WTC11 (cell line): Measurements from ENCODE around the gene TMEM174. TPM values are rescaled to one million over a fixed set of nuclear protein-coding genes. Genes with fewer than 3 reads are reported as not detected.

Experiments
- ATAC-seq: fragments of 200-7000 bp; cut with Tn5 transposase; 2 replicates; pipeline ENCODE4 v1.10.0; 2021; ENCODE audit warnings: mild to moderate bottlenecking, moderate library complexity
- CTCF ChIA-PET: fragments of 300-600 bp; sonication (Branson Sonifier 250); formaldehyde crosslinking; loops from one replicate; lab custom pipeline; 2021; ENCODE audit warnings: antibody characterized with exemption; lab: Charles Lee
- POLR2A ChIA-PET: fragments of 350-600 bp; sonication (Branson Sonifier 250); formaldehyde crosslinking; loops from one replicate; lab custom pipeline; 2021; ENCODE audit warnings: antibody characterized with exemption; lab: Charles Lee
- DNase-seq: peaks from one replicate; pipeline ENCODE4 v3.0.0; 2021; ENCODE audit warnings: low spot score
- H3K27ac Mint-ChIP-seq: 2 replicates; pipeline ENCODE4 v1.8.0; 2021; ENCODE audit warnings: mixed read lengths
- H3K27me3 Mint-ChIP-seq: 2 replicates; pipeline ENCODE4 v1.8.0; 2021; ENCODE audit warnings: low read depth, mild to moderate bottlenecking, moderate library complexity, mixed read lengths
- H3K36me3 Mint-ChIP-seq: 2 replicates; pipeline ENCODE4 v1.8.0; 2021; ENCODE audit warnings: mixed read lengths
- H3K4me1 Mint-ChIP-seq: 2 replicates; pipeline ENCODE4 v1.8.0; 2022; ENCODE audit warnings: mixed read lengths
- H3K4me3 Mint-ChIP-seq: 2 replicates; pipeline ENCODE4 v1.8.0; 2021; ENCODE audit warnings: mild to moderate bottlenecking, moderate library complexity, mixed read lengths
- H3K9me3 Mint-ChIP-seq: 2 replicates; pipeline ENCODE4 v1.8.0; 2021; ENCODE audit warnings: mixed read lengths
- ATF1 ChIP-seq: sonication (generic); formaldehyde crosslinking; IDR thresholded peaks from 2 replicates; pipeline ENCODE4 v1.8.1; 2023; ENCODE audit warnings: mild to moderate bottlenecking, moderate library complexity, missing genetic modification reagents
- CREM ChIP-seq: sonication (generic); formaldehyde crosslinking; IDR thresholded peaks from 2 replicates; pipeline ENCODE4 v1.8.1; 2022; ENCODE audit warnings: mild to moderate bottlenecking, missing genetic modification reagents, moderate library complexity
- EMX1 ChIP-seq: fragments of 250-450 bp; sonication (Bioruptor Pico); IDR thresholded peaks from 2 replicates; pipeline ENCODE4 v1.8.0; 2021; ENCODE audit warnings: mild to moderate bottlenecking
- ESRRA ChIP-seq: sonication (generic); formaldehyde crosslinking; IDR thresholded peaks from 2 replicates; pipeline ENCODE4 v1.8.1; 2022; ENCODE audit warnings: mild to moderate bottlenecking, missing genetic modification reagents, borderline replicate concordance
- JAZF1 ChIP-seq: fragments of 250-450 bp; sonication (Bioruptor Pico); IDR thresholded peaks from 2 replicates; pipeline ENCODE4 v1.9.0; 2021; ENCODE audit warnings: moderate library complexity, mild to moderate bottlenecking, inconsistent platforms
- MXD4 ChIP-seq: fragments of 250-450 bp; sonication (Bioruptor Pico); IDR thresholded peaks from 2 replicates; pipeline ENCODE4 v1.8.0; 2021; ENCODE audit warnings: mild to moderate bottlenecking, moderate library complexity, borderline replicate concordance
- NR2C2 ChIP-seq: sonication (generic); formaldehyde crosslinking; IDR thresholded peaks from 2 replicates; pipeline ENCODE4 v1.8.0; 2022; ENCODE audit warnings: mild to moderate bottlenecking, missing genetic modification reagents
- PRRX2 ChIP-seq: fragments of 250-450 bp; sonication (Bioruptor Pico); IDR thresholded peaks from 2 replicates; pipeline ENCODE4 v1.8.0; 2021; ENCODE audit warnings: mild to moderate bottlenecking
- TEAD1 ChIP-seq: sonication (generic); formaldehyde crosslinking; IDR thresholded peaks from 2 replicates; pipeline ENCODE4 v1.8.0; 2022; ENCODE audit warnings: mild to moderate bottlenecking, missing genetic modification reagents
- ZBTB21 ChIP-seq: sonication (generic); formaldehyde crosslinking; IDR thresholded peaks from 2 replicates; pipeline ENCODE4 v1.8.1; 2023; ENCODE audit warnings: mild to moderate bottlenecking, missing genetic modification reagents, borderline replicate concordance
- ZNF121 ChIP-seq: sonication (generic); formaldehyde crosslinking; IDR thresholded peaks from 2 replicates; pipeline ENCODE4 v1.8.0; 2023; ENCODE audit warnings: missing genetic modification reagents
- ZNF263 ChIP-seq: sonication (generic); formaldehyde crosslinking; IDR thresholded peaks from 2 replicates; pipeline ENCODE4 v1.8.1; 2022; ENCODE audit warnings: low read depth, mild to moderate bottlenecking, moderate library complexity, missing genetic modification reagents
- total RNA-seq: library from RNA; stranded (reverse); gene quantifications from 3 replicates; pipeline ENCODE4 v1.2.3, GENCODE V29; 2021
- TF ChIP-seq, protein P1 (sequence below): sonication (generic); formaldehyde crosslinking; IDR thresholded peaks from 2 replicates; pipeline ENCODE4 v1.8.1; 2023; ENCODE audit warnings: mild to moderate bottlenecking, missing genetic modification reagents, moderate library complexity
- TF ChIP-seq, protein P2 (sequence below): sonication (generic); formaldehyde crosslinking; IDR thresholded peaks from 2 replicates; pipeline ENCODE4 v1.8.1; 2023; ENCODE audit warnings: mild to moderate bottlenecking, missing genetic modification reagents, moderate library complexity
- TF ChIP-seq, protein P3 (sequence below): sonication (generic); formaldehyde crosslinking; IDR thresholded peaks from 2 replicates; pipeline ENCODE4 v1.8.0; 2022; ENCODE audit warnings: mild to moderate bottlenecking, missing genetic modification reagents
- TF ChIP-seq, protein P4 (sequence below): sonication (generic); formaldehyde crosslinking; IDR thresholded peaks from 2 replicates; pipeline ENCODE4 v1.8.1; 2023; ENCODE audit warnings: mild to moderate bottlenecking, missing genetic modification reagents
- TF ChIP-seq, protein P5 (sequence below): fragments of 200-600 bp; IDR thresholded peaks from 2 replicates; pipeline ENCODE4 v1.8.0; 2022; ENCODE audit warnings: antibody characterized with exemption

TMEM174 gene
- total RNA-seq, 1 experiment from 2014 or later = not detected

DNA sequence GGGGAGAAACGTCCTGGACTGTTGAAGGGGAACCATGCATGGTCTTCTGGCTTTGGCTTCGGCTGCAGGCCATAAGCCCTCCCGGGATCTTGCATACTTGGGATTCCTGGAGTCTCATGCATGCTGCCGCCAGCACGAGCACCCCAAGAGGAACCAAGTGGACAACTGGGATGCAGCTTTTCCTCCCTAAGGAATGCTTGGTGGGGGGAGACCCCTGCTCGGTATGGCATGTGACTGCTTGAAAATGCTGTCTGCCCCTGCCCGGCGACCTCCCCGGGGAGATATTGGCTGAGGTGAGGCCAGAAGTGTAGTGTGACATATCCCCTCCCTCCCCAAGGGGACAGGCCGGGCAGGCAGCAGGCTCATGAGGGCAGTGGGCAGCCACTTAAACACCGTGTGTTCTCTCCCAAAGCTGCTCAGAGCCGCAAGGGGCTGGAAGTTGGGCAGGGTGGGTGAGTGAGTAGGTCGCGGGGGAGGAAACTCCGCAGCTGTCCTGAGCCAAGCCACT is 36.9 kb upstream of the TMEM174 start:
- TF ChIP-seq ZNF121 (CRISPR knock-in tag) (no peak), PRRX2 (CRISPR knock-in tag) (no peak), ZNF263 (no peak)
- TF ChIP-seq, protein P1, sequence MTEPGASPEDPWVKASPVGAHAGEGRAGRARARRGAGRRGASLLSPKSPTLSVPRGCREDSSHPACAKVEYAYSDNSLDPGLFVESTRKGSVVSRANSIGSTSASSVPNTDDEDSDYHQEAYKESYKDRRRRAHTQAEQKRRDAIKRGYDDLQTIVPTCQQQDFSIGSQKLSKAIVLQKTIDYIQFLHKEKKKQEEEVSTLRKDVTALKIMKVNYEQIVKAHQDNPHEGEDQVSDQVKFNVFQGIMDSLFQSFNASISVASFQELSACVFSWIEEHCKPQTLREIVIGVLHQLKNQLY (CRISPR knock-in tag) = no peak
- TF ChIP-seq, protein P2, sequence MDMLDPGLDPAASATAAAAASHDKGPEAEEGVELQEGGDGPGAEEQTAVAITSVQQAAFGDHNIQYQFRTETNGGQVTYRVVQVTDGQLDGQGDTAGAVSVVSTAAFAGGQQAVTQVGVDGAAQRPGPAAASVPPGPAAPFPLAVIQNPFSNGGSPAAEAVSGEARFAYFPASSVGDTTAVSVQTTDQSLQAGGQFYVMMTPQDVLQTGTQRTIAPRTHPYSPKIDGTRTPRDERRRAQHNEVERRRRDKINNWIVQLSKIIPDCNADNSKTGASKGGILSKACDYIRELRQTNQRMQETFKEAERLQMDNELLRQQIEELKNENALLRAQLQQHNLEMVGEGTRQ (CRISPR knock-in tag) = no peak
- TF ChIP-seq, protein P3, sequence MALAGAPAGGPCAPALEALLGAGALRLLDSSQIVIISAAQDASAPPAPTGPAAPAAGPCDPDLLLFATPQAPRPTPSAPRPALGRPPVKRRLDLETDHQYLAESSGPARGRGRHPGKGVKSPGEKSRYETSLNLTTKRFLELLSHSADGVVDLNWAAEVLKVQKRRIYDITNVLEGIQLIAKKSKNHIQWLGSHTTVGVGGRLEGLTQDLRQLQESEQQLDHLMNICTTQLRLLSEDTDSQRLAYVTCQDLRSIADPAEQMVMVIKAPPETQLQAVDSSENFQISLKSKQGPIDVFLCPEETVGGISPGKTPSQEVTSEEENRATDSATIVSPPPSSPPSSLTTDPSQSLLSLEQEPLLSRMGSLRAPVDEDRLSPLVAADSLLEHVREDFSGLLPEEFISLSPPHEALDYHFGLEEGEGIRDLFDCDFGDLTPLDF (CRISPR knock-in tag) = no peak
- Mint-ChIP-seq H3K4me1 (peaks cover 21% of the 10 kb centered on the region), H3K27ac (no peak overlapping the region), H3K4me3 (no peak overlapping the region), H3K36me3 (no peaks in the 10 kb centered on the region), H3K9me3 (no peaks in the 10 kb centered on the region), H3K27me3 (no peaks in the 10 kb centered on the region)
- ChIA-PET CTCF (interaction anchor here (0.8 to 2.7 kb wide), 5 partner anchors 13 to 80 kb away, joined by 3 to 22 read pairs (median 10); partner anchors contain the start of gene TMEM171), POLR2A (no interaction called here)
- DNase-seq (peak; percentile 36), ATAC-seq (peak; percentile 79)

DNA sequence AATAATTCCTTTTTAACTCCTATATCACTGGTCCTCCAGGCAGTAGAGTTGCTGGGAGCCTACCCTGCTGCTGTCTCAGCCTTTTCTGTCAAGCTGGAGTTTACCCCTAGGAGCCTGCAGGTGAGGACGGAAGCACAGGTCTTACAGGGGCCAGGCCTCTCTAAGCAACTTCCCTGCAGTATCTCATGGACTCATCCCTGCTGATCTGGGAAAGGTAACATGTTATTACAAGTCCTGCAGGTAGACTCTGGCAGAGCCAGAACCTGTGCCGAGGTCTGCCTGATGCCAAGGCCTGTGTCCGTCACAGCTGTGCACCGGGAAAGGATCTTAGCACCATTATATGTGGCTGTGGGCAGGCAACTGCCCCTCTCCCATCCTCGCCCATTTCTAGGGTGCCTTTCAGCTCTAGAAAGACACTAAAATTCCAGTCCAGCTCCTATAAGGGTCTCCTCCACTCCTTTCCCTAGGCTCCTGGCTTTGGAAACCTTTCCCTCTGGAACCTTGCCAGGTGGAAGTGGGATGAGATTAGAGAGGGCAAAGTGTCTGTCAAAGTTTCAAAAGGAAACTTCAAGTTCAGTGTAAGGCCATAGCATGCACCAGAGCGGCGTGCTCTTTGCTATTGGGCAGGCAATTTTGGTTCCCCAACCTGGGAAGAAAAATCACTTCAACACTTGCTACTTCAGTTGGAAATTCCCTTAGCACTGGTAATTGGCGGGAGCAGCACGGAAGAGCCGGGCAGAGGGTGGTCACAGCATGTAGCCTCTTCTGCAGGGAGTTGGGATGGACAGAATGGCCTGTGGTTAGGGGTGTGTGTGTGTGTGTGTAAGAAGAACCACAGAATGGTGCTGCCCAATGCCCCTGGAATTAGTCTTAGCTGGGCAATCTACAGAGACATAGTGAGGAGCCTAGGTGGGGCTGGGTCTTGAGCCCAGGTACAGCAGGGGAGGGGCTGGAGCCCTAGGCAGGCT is 35.1 kb upstream of the TMEM174 start:
- ChIA-PET POLR2A (no interaction called here), CTCF (interaction anchor here (0.7 to 1.0 kb wide), 2 partner anchors 64 to 78 kb away, joined by 3 to 4 read pairs; no protein-coding TSS in a partner anchor)
- ATAC-seq (no peak), DNase-seq (no peak)
- Mint-ChIP-seq H3K36me3 (no peaks in the 10 kb centered on the region), H3K27me3 (no peaks in the 10 kb centered on the region), H3K4me3 (no peak overlapping the region), H3K27ac (no peak overlapping the region), H3K4me1 (peaks cover 17% of the 10 kb centered on the region), H3K9me3 (no peaks in the 10 kb centered on the region)
- no peak for TF ChIP-seq TEAD1
- TF ChIP-seq ZBTB21 (CRISPR knock-in tag) = no peak
- no peak for TF ChIP-seq CREM (CRISPR knock-in tag)
- no peak for TF ChIP-seq PRRX2 (CRISPR knock-in tag)
- TF ChIP-seq, protein P4, sequence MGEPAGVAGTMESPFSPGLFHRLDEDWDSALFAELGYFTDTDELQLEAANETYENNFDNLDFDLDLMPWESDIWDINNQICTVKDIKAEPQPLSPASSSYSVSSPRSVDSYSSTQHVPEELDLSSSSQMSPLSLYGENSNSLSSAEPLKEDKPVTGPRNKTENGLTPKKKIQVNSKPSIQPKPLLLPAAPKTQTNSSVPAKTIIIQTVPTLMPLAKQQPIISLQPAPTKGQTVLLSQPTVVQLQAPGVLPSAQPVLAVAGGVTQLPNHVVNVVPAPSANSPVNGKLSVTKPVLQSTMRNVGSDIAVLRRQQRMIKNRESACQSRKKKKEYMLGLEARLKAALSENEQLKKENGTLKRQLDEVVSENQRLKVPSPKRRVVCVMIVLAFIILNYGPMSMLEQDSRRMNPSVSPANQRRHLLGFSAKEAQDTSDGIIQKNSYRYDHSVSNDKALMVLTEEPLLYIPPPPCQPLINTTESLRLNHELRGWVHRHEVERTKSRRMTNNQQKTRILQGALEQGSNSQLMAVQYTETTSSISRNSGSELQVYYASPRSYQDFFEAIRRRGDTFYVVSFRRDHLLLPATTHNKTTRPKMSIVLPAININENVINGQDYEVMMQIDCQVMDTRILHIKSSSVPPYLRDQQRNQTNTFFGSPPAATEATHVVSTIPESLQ = no peak
- TF ChIP-seq, protein P5, sequence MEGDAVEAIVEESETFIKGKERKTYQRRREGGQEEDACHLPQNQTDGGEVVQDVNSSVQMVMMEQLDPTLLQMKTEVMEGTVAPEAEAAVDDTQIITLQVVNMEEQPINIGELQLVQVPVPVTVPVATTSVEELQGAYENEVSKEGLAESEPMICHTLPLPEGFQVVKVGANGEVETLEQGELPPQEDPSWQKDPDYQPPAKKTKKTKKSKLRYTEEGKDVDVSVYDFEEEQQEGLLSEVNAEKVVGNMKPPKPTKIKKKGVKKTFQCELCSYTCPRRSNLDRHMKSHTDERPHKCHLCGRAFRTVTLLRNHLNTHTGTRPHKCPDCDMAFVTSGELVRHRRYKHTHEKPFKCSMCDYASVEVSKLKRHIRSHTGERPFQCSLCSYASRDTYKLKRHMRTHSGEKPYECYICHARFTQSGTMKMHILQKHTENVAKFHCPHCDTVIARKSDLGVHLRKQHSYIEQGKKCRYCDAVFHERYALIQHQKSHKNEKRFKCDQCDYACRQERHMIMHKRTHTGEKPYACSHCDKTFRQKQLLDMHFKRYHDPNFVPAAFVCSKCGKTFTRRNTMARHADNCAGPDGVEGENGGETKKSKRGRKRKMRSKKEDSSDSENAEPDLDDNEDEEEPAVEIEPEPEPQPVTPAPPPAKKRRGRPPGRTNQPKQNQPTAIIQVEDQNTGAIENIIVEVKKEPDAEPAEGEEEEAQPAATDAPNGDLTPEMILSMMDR = no peak
- no peak for TF ChIP-seq ATF1 (CRISPR knock-in tag)
- no peak for TF ChIP-seq EMX1 (CRISPR knock-in tag)
- TF ChIP-seq JAZF1 (CRISPR knock-in tag) = no peak
- no peak for TF ChIP-seq MXD4 (CRISPR knock-in tag)
- TF ChIP-seq ESRRA (CRISPR knock-in tag) = no peak
- TF ChIP-seq NR2C2 (CRISPR knock-in tag) = no peak
